ENCODE results near the gene SOCS3. TPM values are rescaled to one million over a fixed set of nuclear protein-coding genes. Genes with fewer than 3 reads are reported as not detected.

SOCS3 gene
- total and polyA plus RNA-seq, 10 of the 15 experiments (the other 5 are each of a cell fraction or from before 2014, with no cell fraction given) = 0.05 to 3.9 (median 1.0) TPM

GRCh38 chr17:78408476-78409050, 48.7 kb upstream of the SOCS3 start (continued):
- no peak for TF ChIP-seq BCL3 (IDR thresholded peaks at IDR 0.05; ENCODE audit: borderline replicate concordance, insufficient read depth, low read depth, low read length, poor library complexity, severe bottlenecking)
- no peak for TF ChIP-seq MXI1 (IDR thresholded peaks at IDR 0.05; ENCODE audit: low read depth, low read length)
- no peak; the same call in 1 of the 2 replicates for TF ChIP-seq POLR2A (IDR thresholded peaks at IDR 0.05; ENCODE audit: low read depth, low read length)
- TF ChIP-seq HDGF (IDR thresholded peaks at IDR 0.05) = no peak
- no peak for TF ChIP-seq PAX5 (IDR thresholded peaks at IDR 0.05; ENCODE audit: borderline replicate concordance, low read depth, low read length)
- no peak for TF ChIP-seq YBX1 (IDR thresholded peaks at IDR 0.05)
- no peak for TF ChIP-seq MEF2A (IDR thresholded peaks at IDR 0.05; ENCODE audit: insufficient read depth, low read depth, low read length)
- TF ChIP-seq SUZ12 (IDR thresholded peaks at IDR 0.05; ENCODE audit: unreplicated experiment) = no peak
- no peak for TF ChIP-seq MTA3 (IDR thresholded peaks at IDR 0.05; ENCODE audit: borderline replicate concordance, low read length)
- no peak for TF ChIP-seq GATAD2B (conservative IDR thresholded peaks at IDR 0.05; ENCODE audit: low read depth)
- no peak for TF ChIP-seq ESRRA (IDR thresholded peaks at IDR 0.05; ENCODE audit: low read length)
- no peak for TF ChIP-seq NR2C1 (IDR thresholded peaks at IDR 0.05)
- TF ChIP-seq ZBTB33 (IDR thresholded peaks at IDR 0.05) = no peak
- no peak for TF ChIP-seq CUX1 (IDR thresholded peaks at IDR 0.05; ENCODE audit: insufficient replicate concordance, low read depth, low read length)
